Measurements from ENCODE around the gene CTDSPL. TPM values are rescaled to one million over a fixed set of nuclear protein-coding genes. Genes with fewer than 3 reads are reported as not detected.

The CTDSPL gene
- total RNA-seq, 1 experiment from 2014 or later, result 16.1 TPM

DNA sequence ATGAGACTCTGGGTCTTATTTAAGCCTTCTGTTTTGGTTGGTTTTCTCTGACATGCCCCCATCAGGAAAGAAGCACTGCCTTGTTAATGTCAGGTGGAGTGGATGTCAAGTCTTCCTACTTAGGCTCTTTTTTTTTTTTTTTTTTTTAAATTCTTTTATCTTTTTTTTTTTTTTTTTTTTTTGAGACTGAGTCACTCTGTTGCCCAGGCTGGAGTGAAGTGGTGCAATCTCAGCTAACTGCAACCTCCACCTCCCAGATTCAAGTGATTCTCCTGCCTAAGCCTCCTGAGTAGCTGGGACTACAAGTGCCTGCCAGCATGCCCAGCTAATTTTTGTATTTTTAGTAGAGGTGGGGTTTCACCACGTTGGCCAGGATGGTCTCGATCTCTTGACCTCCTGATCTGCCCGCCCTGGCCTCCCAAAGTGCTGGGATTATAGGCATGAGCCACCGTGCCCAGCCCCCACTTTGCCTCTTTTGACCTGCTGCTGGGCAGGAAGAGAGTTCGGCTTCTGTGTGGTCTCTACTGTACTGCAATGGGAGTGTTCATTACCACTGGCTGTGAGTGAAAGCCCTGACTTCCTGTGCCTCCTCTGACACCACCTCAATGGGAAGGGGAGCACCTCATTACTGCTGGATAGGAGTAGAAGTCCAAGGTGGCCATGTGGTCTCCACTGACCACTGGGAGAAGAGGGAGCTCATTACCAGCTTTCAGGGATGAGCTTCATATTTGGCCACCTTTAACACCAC, 10.9 kb downstream of the CTDSPL start:
- no peak for DNase-seq (ENCODE audit: low read depth, low spot score)
- in situ Hi-C loops (cut with HindIII; ENCODE audit: low pct_unique_long_range_greater_than_20kb, low sequenced_read_pairs), result no loop called here

DNA sequence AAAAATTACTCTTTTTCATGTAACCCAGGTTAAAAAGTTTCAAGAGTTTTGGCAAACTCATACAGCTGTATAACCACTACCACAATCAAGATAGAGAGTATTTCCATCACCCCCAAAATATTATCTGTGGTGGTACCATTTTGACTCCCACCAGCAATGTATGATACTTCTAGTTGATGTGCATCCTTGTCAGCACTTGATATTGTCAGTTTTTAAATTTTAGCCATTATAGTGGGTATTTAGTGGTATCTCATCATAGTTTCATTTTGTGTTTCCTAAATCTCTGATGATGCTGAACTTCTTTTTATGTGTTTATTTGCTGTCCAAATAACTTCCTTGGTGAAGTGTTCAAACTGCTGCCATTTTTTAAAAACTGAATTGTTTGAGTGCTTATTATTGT, 14.6 kb downstream of the CTDSPL start:
- in situ Hi-C loops (cut with HindIII; ENCODE audit: low pct_unique_long_range_greater_than_20kb, low sequenced_read_pairs), result no loop called here
- DNase-seq (ENCODE audit: low read depth, low spot score), result no peak

GRCh38 chr3:37882711-37883110, 21.0 kb downstream of the CTDSPL start:
- no peak for DNase-seq (ENCODE audit: low read depth, low spot score)
- in situ Hi-C loops (cut with HindIII; ENCODE audit: low pct_unique_long_range_greater_than_20kb, low sequenced_read_pairs), result no loop called here

DNA sequence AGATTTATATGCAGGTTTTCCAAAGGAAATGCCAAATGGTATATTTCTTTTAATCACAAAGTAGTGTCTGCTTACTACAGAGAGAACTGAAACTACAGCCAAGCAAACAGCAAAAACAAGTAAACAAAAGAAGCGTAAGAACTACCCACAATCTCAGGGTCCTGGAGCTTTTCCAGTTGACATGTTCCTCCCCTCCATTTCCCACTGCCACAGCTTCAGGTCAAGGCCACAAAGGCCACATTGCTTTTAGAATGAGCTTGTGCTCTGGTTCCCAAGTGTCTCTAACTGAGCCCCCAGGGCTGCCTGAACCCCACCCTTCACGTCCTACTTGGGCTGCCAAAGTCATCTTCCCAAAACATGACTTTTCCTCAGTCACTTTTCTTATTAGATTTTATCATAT, 24.1 kb downstream of the CTDSPL start:
- in situ Hi-C loops (cut with HindIII; ENCODE audit: low pct_unique_long_range_greater_than_20kb, low sequenced_read_pairs), result no loop called here

GRCh38 chr3:37886395-37886794, 24.7 kb downstream of the CTDSPL start:
- no peak for DNase-seq (ENCODE audit: low read depth, low spot score)
- in situ Hi-C loops (cut with HindIII; ENCODE audit: low pct_unique_long_range_greater_than_20kb, low sequenced_read_pairs), result no loop called here

More for the DNA sequence above, 24.1 kb downstream of the CTDSPL start:
- no peak for DNase-seq (ENCODE audit: low read depth, low spot score)

GRCh38 chr3:37887062-37887461, 25.4 kb downstream of the CTDSPL start:
- in situ Hi-C loops (cut with HindIII; ENCODE audit: low pct_unique_long_range_greater_than_20kb, low sequenced_read_pairs), result no loop called here
- DNase-seq (ENCODE audit: low read depth, low spot score), result no peak

GRCh38 chr3:37887824-37888223, 26.1 kb downstream of the CTDSPL start:
- in situ Hi-C loops (cut with HindIII; ENCODE audit: low pct_unique_long_range_greater_than_20kb, low sequenced_read_pairs), result no loop called here
- no peak for DNase-seq (ENCODE audit: low read depth, low spot score)

DNA sequence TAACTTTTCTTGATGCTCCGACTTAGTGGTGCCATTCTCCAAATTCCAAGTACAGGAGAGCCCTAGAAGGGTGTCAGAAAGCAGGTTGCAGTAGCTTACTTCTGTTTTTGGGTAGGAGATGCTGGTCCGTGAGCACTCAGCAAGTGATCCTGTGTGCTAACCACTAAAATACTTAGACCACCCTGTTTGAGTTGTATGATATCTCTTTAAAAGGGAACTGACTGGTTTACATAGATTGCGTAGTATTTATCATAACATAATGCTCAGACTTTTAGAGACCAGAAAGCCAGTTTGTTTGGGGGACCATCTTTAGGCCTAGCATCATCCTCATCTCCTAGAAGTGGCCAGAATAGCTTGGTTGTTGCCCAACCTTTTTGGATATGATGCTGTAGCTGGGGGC, 26.7 kb downstream of the CTDSPL start:
- DNase-seq (ENCODE audit: low read depth, low spot score), result no peak

GRCh38 chr3:37890522-37890921, 28.8 kb downstream of the CTDSPL start:
- in situ Hi-C loops (cut with HindIII; ENCODE audit: low pct_unique_long_range_greater_than_20kb, low sequenced_read_pairs), result no loop called here

More for the DNA sequence above, 26.7 kb downstream of the CTDSPL start:
- in situ Hi-C loops (cut with HindIII; ENCODE audit: low pct_unique_long_range_greater_than_20kb, low sequenced_read_pairs), result no loop called here

DNA sequence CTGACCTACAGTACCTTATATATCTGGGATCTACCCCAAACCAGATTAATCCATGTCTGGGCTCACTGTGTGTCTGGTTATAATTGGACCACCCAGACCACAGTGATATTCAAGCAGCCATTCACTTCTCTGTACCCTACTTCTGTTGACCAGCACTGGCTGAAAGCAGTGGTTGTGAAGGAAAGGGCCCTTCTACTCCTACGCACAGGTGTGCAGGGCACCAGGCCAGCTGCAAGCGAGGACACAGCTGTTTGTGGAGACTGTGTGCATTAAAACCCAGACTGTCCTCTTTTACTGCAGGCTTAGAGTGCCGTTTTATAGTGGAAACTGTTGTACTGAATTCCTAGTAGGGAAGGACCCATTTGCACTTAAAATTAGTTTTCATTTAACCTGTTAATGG, 29.5 kb downstream of the CTDSPL start:
- DNase-seq (ENCODE audit: low read depth, low spot score), result no peak
- in situ Hi-C loops (cut with HindIII; ENCODE audit: low pct_unique_long_range_greater_than_20kb, low sequenced_read_pairs), result no loop called here

More at GRCh38 chr3:37890522-37890921, 28.8 kb downstream of the CTDSPL start:
- DNase-seq (ENCODE audit: low read depth, low spot score), result no peak

DNA sequence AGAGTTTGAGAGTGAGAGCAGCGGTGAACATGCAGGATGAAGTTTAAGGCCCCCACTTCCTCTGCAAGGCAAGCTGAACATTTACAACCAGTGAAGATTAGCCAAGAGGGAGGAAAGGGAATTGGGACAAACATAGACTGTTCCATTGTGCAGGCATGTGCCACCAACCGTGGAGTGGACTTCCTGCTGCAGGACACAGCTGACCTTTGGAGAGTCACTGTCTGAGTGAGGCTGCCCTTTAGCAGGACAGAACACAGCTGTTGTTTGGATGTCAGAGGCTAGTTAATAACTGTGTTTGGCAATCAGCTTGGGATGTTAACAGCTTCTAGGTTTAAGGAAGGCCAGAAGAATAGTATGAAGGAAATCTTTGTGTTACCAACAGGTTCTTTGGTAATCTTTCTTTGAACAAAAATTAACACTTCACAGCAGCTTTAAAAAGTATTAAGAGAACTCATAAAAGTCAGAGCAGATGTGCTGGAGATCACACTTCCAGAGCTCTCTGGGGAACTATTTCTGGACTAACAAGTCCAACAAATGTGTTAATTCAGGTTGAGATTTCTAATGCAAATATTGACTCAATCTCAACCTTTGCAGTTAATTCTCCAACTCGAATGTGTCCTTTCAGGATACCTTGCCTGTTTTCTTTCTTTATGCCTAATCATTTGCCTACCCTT, 31.4 kb downstream of the CTDSPL start:
- in situ Hi-C loops (cut with HindIII; ENCODE audit: low pct_unique_long_range_greater_than_20kb, low sequenced_read_pairs), result no loop called here

GRCh38 chr3:37896827-37897226, 35.1 kb downstream of the CTDSPL start:
- no peak for DNase-seq (ENCODE audit: low read depth, low spot score)
- in situ Hi-C loops (cut with HindIII; ENCODE audit: low pct_unique_long_range_greater_than_20kb, low sequenced_read_pairs), result no loop called here

More for the DNA sequence above, 31.4 kb downstream of the CTDSPL start:
- peak; percentile 92 for DNase-seq (ENCODE audit: low read depth, low spot score)

DNA sequence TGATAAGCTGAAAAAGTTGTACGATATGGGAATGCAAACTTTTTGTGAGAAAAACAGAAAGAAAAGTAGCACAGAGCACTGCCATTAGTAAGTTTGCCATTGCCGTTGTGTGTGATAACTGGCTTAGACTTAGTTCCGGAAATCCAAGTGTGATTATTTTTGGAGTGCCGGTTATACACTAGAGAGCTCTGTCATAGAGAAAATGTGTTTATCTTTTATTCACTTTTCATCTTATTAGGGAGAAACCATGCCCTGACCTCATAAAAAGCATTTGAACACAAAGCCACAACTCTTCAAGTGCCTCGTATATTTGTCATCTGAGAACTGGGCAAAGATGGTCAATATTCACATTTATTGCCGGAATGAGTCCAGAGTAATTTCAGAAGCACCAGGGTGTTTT, 36.1 kb downstream of the CTDSPL start:
- no peak for DNase-seq (ENCODE audit: low read depth, low spot score)
- in situ Hi-C loops (cut with HindIII; ENCODE audit: low pct_unique_long_range_greater_than_20kb, low sequenced_read_pairs), result no loop called here

DNA sequence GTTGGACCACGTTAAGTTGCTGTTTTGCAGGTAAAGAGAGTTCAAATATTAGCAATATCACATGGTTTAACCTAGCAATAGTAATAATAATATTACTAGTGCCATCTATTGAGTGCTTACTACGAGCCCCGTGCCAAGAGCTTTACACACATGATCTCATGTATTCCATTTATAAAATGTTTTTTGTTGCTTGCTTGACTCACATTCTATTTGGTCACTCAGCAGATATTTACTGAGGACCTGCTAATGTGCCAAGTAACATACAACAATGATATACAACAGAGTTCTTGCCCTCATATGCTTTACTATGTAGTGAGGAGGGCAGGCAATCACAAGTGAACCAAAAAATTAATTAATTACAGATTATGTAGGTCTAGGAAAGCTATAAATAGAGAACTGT, 36.7 kb downstream of the CTDSPL start:
- in situ Hi-C loops (cut with HindIII; ENCODE audit: low pct_unique_long_range_greater_than_20kb, low sequenced_read_pairs), result no loop called here
- DNase-seq (ENCODE audit: low read depth, low spot score), result no peak

DNA sequence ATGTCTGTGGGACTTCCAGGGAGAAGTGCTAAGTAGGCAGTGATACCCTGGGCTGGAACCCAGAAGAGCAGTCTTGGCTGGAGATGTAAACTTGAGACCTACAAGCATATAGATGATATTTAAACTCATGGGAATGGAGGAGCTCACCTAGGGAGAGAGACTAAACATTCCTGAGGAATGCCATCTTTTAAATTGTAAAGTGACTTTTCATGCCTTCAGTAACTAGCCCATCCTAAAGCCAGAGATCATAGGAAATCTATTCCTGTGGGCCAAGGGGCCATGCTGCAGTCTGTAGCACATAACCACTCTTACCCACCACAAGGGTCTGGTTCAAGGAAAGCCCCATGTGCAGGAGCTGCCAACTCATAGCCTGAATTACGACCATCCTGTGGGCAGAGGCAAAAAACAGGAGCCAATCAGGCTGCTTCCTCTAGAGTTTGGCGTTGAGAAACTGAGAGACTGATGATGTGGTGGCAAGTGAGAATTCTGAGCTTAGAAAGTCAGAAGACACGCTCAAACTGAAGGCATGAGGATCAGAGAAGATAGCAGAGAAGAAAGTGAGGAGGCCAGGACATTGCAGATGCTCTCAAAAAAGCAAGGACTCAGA, 37.5 kb downstream of the CTDSPL start:
- in situ Hi-C loops (cut with HindIII; ENCODE audit: low pct_unique_long_range_greater_than_20kb, low sequenced_read_pairs), result no loop called here
- DNase-seq (ENCODE audit: low read depth, low spot score), result no peak

- no peak for DNase-seq (ENCODE audit: low read depth, low spot score)
- in situ Hi-C loops (cut with HindIII; ENCODE audit: low pct_unique_long_range_greater_than_20kb, low sequenced_read_pairs), result no loop called here
Measured at GRCh38 chr3:37899711-37900306, 38.1 kb downstream of the CTDSPL start.

DNA sequence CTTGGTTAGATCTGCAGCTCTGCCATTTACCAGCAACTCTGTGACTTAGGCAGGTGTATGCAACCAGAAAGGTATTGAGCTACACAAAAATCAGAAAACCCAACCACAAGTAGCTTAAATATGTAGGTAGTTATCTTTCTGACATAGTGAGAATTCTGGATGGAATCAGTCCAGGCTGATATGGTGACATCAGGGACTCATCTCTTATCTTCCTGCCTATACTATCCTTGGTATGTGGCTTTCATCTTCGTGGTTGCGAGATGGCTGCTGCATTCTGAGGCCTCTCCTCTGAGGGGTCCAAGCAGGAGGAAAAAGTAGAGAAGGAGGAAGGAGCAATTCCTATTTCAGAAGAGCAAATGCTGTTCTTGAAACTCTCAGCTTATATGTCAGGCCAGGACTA, 40.0 kb downstream of the CTDSPL start:
- in situ Hi-C loops (cut with HindIII; ENCODE audit: low pct_unique_long_range_greater_than_20kb, low sequenced_read_pairs), result no loop called here
- no peak for DNase-seq (ENCODE audit: low read depth, low spot score)

- in situ Hi-C loops (cut with HindIII; ENCODE audit: low pct_unique_long_range_greater_than_20kb, low sequenced_read_pairs), result no loop called here
- DNase-seq (ENCODE audit: low read depth, low spot score), result no peak
Measured at GRCh38 chr3:37902674-37903073, 41.0 kb downstream of the CTDSPL start.

Data from SK-MEL-5 (cell line).